Measurements from ENCODE around the gene TENT4B.
"Not testable (repeated sequence)": the region's sequence is repeated elsewhere in the genome, so short reads cannot be mapped to it uniquely, and the experiment has no call there.

TENT4B gene

DNA sequence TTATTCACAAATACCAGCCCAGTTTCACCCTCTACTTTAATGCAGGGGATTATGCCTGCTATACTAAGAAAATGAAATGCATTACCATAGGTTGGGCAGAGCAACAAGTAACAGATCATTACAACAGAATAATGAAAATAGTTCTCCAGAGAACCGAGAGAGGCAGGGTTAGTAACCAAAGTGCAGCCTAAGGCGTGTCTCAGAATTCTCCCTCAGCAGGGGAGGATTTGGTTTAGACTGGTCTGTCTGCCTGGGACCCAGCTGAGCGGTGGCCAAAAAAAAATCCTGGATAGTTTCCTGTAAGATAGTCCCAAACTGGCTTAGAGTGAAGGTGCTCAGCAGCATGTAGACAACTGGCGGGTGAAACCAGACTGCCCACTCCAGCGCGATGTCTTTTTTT lies 82.5 kb downstream of the TENT4B start:
- no peak for TF ChIP-seq JUND (IDR thresholded peaks at IDR 0.05; ENCODE audit: low read depth)
- in situ Hi-C loops (cut with HindIII; ENCODE audit: low pct_unique_long_range_greater_than_20kb, low sequenced_read_pairs): no loop called here
- no peak for DNase-seq (ENCODE audit: low read depth in 1 of 2, low spot score in 1 of 2)

DNA sequence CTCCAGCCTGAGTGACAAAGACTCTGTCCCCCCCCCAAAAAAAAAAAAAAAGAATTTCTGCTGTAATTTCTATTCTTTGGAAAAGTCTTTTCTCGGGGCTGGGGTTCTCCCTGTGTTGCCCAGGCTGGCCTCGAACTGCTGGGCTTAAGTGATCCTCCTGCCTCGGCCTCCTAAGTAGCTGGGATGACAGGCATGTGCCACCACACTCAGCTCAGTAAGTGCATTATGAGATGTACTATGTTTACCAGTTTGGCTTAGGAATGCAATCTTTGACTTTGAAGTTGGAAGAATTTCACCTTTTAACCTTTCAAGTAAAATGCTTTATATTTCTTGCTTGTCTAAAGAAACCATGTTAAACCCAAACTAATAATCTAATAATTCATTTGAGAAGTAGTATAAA lies 85.2 kb downstream of the TENT4B start:
- TF ChIP-seq JUND (IDR thresholded peaks at IDR 0.05; ENCODE audit: low read depth): no peak
- no peak for DNase-seq (ENCODE audit: low read depth in 1 of 2, low spot score in 1 of 2)
- in situ Hi-C loops (cut with HindIII; ENCODE audit: low pct_unique_long_range_greater_than_20kb, low sequenced_read_pairs): no loop called here

DNA sequence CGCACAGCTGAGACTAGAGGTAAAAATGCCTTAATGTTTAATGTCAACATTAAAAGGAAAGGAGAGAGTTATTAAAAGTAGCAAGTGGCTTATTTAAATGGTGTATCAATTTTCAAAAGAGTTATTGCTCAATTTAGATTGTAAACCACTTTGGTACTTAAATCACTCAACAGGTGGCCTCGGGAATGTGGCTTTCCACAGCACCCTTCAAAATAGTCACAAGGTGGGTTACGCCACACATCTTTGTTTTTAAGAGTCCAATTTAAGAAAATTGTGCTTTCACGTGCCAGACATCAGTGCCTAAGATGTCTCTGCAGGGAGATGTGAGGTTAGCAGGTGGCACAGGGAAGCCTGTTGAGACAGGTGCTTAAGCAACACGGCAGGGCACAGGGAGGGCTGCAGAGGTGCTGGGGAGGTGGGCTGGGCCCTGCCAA lies 85.8 kb downstream of the TENT4B start:
- DNase-seq (ENCODE audit: low read depth in 1 of 2, low spot score in 1 of 2): no peak
- in situ Hi-C loops (cut with HindIII; ENCODE audit: low pct_unique_long_range_greater_than_20kb, low sequenced_read_pairs): no loop called here
- no peak for TF ChIP-seq JUND (IDR thresholded peaks at IDR 0.05; ENCODE audit: low read depth)

DNA sequence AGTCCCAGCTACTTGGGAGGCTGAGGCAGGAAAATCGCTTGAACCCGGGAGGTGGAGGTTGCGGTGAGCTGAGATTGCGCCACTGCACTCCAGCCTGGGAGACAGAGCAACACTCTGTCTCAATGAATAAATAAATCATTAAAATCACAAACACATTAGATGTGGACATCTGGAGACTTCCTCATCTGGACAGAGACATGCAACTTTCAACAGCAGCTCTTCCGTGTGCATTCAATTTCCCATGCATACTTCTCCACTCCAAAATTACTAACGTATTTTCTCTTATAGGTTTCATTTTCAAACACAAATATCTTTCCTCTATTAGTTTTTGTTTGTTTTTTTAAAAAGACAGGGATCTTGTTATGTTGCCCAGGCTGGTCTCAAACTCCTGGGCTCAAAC lies 89.9 kb downstream of the TENT4B start:
- in situ Hi-C loops (cut with HindIII; ENCODE audit: low pct_unique_long_range_greater_than_20kb, low sequenced_read_pairs); DNase-seq (ENCODE audit: low read depth in 1 of 2, low spot score in 1 of 2): not testable (repeated sequence)

DNA sequence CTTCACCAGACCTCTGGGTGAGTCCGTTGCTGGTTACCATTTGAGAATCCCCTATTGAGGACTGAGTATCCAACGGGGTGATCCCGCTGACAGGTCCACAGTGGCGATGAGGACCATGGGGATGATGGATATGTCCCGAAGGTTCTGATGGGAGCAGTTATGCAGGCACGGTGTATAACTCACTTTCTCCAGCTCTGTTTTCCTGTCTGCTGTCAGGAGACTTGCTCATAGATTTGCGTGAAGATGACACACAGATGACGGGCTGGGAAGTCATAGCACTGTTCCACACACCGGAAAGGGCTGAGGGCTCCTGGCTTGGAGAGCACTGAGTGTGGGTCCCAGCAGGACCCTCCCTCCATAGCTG lies 91.0 kb downstream of the TENT4B start:
- DNase-seq (ENCODE audit: low read depth in 1 of 2, low spot score in 1 of 2): no peak
- no peak for TF ChIP-seq JUND (IDR thresholded peaks at IDR 0.05; ENCODE audit: low read depth)
- in situ Hi-C loops (cut with HindIII; ENCODE audit: low pct_unique_long_range_greater_than_20kb, low sequenced_read_pairs): no loop called here

DNA sequence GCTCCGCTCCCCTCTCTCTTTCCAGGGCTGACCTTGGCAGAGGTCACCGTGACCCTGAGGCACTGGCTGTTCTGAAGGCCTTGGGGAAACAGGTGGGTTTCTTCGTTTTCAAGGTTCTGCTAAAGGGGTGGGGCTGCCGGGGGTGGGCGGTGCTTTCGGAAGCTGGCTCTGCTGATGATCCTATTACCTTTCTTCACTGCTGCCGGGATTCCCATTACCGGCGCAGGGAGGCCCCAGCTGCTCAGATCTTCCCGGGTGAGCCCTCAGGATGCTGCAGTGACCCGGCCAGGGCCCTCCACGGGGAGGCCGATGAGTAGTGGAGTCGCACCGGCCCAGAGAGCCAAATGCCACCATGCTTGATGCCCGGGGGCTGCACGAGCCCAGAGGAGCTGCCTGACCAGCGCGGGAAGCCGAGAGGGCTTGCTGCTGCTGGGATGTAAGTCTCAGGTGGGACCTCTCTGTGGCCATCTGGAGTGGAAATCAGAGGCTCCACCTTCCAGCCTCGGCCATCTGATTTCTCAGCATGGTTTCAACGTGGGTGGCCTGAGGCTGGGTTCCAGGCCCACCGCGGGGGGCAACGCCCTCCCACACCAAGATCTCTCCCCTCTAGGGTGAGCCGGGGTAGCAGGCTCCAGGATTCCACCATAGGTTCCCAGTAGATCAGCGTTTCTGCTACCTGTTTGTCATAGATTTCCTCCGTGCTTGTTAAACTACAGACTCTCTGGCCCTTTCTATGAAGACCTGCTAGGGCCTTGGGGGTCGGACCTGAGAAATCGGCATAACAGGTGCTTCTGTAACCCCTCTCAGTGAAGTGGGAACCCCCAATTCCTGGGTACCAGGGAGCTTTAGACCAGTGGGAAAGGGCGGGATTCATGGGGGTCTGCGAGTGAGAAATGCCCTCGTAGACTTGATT lies 91.7 kb downstream of the TENT4B start:
- DNase-seq (ENCODE audit: low read depth in 1 of 2, low spot score in 1 of 2): no peak
- TF ChIP-seq JUND (IDR thresholded peaks at IDR 0.05; ENCODE audit: low read depth): no peak
- in situ Hi-C loops (cut with HindIII; ENCODE audit: low pct_unique_long_range_greater_than_20kb, low sequenced_read_pairs): no loop called here

DNA sequence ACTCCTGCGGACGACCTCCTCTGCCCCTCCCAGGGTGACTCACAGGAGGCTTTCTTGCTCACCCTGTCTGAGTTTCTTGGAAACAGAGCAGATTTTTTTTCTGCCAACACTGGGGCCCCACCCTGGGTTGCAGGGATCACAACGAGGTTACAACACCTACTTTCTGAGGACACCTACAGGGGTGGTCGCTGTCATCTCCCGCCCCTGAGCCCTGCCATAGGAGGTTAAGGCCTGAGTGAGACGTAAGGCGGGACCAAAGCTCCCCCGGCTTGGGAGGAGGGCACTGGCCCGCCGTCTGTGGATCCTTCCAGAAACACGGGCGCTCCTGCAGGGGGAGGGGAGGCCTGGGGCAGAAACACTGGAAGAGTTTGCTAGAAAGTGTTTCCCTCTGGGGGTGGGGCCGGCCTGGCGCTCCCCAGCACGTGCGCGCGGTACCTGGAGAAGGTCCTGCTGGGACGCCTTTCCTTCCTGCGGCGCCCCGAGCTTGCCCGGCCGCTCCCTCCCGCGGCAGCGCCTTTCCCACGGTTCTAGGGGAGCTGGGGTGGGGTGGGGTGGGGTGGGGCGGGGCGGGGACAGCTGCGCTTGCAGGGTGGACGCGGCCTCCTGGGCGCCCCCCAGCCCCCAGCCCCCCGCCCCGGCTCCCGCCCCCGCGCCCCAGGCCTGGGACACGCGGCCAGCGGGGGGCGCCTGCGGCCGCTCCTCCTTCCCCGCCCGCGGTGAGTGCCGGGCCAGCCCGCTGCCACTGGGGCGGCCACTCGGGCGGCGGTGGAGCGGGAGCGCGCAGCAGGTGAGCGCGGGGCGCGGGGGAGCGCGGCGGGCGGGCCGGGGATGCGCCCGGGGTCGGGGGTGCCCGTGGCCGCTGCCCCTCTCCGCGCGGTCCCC lies 92.6 kb downstream of the TENT4B start:
- in situ Hi-C loops (cut with HindIII; ENCODE audit: low pct_unique_long_range_greater_than_20kb, low sequenced_read_pairs): no loop called here
- DNase-seq (ENCODE audit: low read depth in 1 of 2, low spot score in 1 of 2): peak; percentile 32 to 74
- no peak for TF ChIP-seq JUND (IDR thresholded peaks at IDR 0.05; ENCODE audit: low read depth)

DNA sequence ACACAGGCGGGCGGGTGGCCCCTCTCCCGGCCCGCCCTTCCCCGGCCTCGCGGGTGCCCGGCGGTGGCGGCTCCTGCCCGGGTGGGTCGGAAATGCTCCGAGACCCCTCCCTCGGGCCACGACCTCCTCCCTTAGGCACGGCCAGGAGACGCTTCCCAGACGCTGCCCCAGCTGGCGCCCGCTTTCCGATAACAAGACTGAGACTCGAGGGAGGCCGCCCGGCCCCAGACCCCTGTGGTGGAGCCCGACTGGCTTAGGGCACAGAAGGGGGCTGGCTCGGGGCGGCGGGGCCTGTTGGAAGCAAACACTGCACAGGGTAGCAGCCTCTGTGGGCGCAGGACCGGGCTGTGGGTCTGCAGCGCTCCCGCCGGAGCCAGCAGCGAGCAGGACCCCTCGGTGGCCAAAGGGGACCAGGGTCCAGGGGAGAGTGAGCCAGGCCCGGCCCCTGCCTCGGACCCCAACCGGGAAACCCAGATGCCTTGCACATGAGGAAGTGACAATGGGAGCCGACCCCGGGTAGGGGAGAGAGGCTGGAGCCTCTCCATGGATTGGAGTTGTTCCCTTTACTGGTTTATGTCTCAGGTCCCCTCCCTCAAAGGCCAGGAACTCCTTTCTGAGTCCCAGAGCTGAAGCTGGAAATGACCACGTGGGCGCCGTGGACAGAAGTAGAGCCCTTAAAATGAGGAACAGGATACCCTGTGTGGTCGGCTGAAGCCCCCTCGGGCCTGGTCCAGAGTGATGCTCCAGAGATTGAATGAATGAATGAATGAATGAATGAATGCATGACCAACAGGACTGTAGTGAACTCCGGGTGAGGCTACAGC lies 93.4 kb downstream of the TENT4B start:
- in situ Hi-C loops (cut with HindIII; ENCODE audit: low pct_unique_long_range_greater_than_20kb, low sequenced_read_pairs): no loop called here

DNA sequence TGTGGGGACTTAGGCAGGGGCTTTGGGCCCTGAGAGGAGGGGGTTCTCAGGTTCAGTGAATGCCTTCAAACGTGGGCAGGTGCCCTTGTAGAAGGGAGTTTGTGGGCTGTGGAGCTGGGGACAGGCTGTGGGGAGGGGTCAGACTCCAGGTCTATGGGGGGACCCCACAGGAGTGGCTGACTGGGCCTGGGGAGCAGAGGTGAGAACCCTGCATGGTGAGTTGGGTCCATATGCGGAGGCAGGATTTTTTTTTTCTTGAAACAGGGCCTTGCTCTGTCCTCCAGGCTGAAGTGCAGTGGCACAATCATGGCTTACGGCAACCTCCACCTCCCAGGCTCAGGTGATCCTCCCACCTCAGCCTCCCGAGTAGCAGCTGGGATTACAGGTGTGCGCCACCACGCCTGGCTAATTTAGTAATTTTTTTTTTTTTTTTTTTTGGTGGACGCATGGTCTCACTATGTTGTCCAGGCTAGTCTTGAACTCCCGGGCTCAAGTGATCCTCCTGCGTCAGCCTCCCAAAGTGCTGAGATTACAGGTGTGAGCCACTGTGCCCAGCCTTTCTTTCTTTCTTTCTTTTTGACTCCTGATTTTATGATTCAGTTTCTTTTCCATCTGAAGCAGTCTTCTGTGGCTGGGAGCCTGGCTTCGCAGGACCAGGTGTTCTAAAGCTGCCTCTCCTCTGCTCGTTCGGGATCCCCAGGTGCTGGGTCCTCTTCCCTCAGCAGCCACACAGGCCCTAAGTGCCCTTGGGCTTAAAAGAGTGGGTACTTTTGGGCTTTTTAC lies 94.2 kb downstream of the TENT4B start:
- in situ Hi-C loops (cut with HindIII; ENCODE audit: low pct_unique_long_range_greater_than_20kb, low sequenced_read_pairs): no loop called here
- TF ChIP-seq JUND (IDR thresholded peaks at IDR 0.05; ENCODE audit: low read depth): no peak
- no peak for DNase-seq (ENCODE audit: low read depth in 1 of 2, low spot score in 1 of 2)

More for the DNA sequence above, 93.4 kb downstream of the TENT4B start:
- no peak for TF ChIP-seq JUND (IDR thresholded peaks at IDR 0.05; ENCODE audit: low read depth)
- no peak for DNase-seq (ENCODE audit: low read depth in 1 of 2, low spot score in 1 of 2)

DNA sequence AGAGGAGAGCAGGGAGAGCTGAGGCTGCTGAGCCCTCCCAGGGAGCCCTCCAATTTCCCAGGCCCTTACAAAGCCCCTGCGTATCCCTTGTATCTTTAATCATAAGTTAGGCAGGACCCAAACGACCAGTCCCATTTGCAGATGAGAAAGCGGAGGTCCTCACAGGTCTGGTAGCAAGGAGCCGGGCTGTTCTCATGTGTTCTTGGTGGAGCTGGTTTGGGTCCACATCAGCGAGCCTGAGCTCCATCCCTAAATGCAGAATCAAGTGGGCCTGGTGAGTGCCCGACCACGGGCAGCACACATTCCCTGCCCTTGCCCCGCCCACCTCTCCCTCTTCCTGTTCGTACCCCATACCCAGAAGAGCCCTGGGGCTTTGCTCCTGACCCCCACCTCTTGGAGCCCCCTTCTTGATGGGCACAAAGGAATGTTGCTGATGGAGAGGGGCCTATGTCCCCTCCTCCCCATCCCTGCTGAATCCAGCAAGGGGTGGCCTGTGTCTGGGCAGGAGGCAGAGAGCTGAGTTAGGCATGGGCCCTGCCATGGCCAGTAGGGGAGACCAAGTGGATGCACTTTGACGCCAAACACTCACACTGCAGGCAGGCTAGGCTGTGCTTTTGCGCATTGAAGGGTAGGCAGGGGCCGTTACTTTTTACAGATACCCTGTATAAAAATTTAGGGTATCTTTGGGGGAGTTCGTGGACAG lies 95.0 kb downstream of the TENT4B start:
- TF ChIP-seq JUND (IDR thresholded peaks at IDR 0.05; ENCODE audit: low read depth): no peak
- no peak for DNase-seq (ENCODE audit: low read depth in 1 of 2, low spot score in 1 of 2)
- in situ Hi-C loops (cut with HindIII; ENCODE audit: low pct_unique_long_range_greater_than_20kb, low sequenced_read_pairs): no loop called here

DNA sequence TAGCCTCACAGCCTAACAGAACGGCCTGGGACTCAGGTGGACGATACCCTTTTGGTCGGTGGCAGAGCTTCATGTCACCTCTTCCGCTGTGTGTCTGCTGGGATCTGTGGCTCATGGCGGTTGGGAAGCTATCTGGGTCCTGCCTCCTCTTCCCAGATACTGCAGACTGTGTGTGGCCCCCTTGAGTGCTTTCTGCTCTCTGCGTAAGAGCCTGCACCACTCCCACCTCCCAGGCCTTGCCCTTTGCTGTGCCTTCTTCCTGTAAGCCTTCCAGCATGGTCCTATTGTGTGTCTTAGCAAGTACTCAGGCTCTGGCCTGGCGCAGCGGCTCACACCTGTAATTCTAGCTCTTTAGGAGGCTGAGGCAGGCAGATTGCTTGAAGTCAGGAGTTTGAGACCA lies 95.7 kb downstream of the TENT4B start:
- TF ChIP-seq JUND (IDR thresholded peaks at IDR 0.05; ENCODE audit: low read depth): no peak
- no peak for DNase-seq (ENCODE audit: low read depth in 1 of 2, low spot score in 1 of 2)
- in situ Hi-C loops (cut with HindIII; ENCODE audit: low pct_unique_long_range_greater_than_20kb, low sequenced_read_pairs): no loop called here
